IMR-90 (cell line): ENCODE measurements around the gene FHDC1. TPM values are rescaled to one million over a fixed set of nuclear protein-coding genes. Genes with fewer than 3 reads are reported as not detected.

Experiments used
- ATAC-seq: fragments of 200-7000 bp; cut with Tn5 transposase; 2 replicates; pipeline ENCODE4 v1.9.1; 2020; ENCODE audit warnings: low read depth, mild to moderate bottlenecking, moderate library complexity
- BruUV-seq: library from RNA; stranded (reverse); fragments of 400-500 nt; replicated peaks from 2 replicates; lab custom pipeline; 2021; lab: Mats Ljungman, UMichigan
- CTCF ChIA-PET: fragments of 300-600 bp; formaldehyde crosslinking; extraction: SDS; loops from one replicate; lab custom pipeline; 2021; ENCODE audit warnings: antibody characterized with exemption; lab: Yijun Ruan, JAX
- POLR2A ChIA-PET: fragments of 300-600 bp; sonication (Branson Sonifier 250); formaldehyde crosslinking; loops from one replicate; lab custom pipeline; 2022; ENCODE audit warnings: antibody characterized with exemption; ENCODE audit not compliant: unreplicated experiment; lab: Charles Lee
- DNase-seq: peaks from one replicate; pipeline ENCODE4 v3.0.0; 2013
- H2AFZ ChIP-seq: replicated peaks from 2 replicates; pipeline ENCODE3; 2013; ENCODE audit warnings: low read length, mild to moderate bottlenecking; ENCODE audit not compliant: poor library complexity
- H2AK5ac ChIP-seq: 2 replicates; pipeline ENCODE4 v1.6.1; 2013; ENCODE audit warnings: low read depth, low read length, inconsistent platforms
- H2AK9ac ChIP-seq: replicated peaks from 2 replicates; pipeline ENCODE3; 2013; ENCODE audit warnings: mild to moderate bottlenecking, low read depth, low read length, moderate library complexity; ENCODE audit not compliant: poor library complexity
- H2BK120ac ChIP-seq: 2 replicates; pipeline ENCODE4 v1.6.1; 2013; ENCODE audit warnings: low read depth, low read length, inconsistent platforms
- H2BK15ac ChIP-seq: 3 replicates; pipeline ENCODE4 v1.6.1; 2013; ENCODE audit warnings: low read depth, low read length, inconsistent platforms
- H2BK20ac ChIP-seq: 2 replicates; pipeline ENCODE4 v1.6.1; 2013; ENCODE audit warnings: low read depth, mild to moderate bottlenecking, inconsistent platforms, low read length, moderate library complexity
- H2BK5ac ChIP-seq: 2 replicates; pipeline ENCODE4 v1.6.1; 2013; ENCODE audit warnings: mild to moderate bottlenecking, low read depth, low read length, inconsistent platforms; ENCODE audit not compliant: poor library complexity, severe bottlenecking
- H3K14ac ChIP-seq: replicated peaks from 2 replicates; pipeline ENCODE4 v1.6.1; 2013; ENCODE audit warnings: low read depth, low read length, inconsistent platforms
- H3K18ac ChIP-seq: 2 replicates; pipeline ENCODE4 v1.6.1; 2013; ENCODE audit warnings: low read depth, low read length, control low read depth
- H3K23ac ChIP-seq: 2 replicates; pipeline ENCODE4 v1.6.1; 2013; ENCODE audit warnings: low read depth, low read length, inconsistent platforms
- H3K27ac ChIP-seq: 2 replicates; pipeline ENCODE4 v1.5.1; 2013; ENCODE audit warnings: mild to moderate bottlenecking, control low read depth, low read length; ENCODE audit not compliant: insufficient read depth
- H3K27me3 ChIP-seq: 2 replicates; pipeline ENCODE4 v1.6.1; 2013; ENCODE audit warnings: low read length; ENCODE audit not compliant: control insufficient read depth, insufficient read depth
- H3K36me3 ChIP-seq: 2 replicates; pipeline ENCODE4 v1.6.1; 2013; ENCODE audit warnings: low read length, mixed read lengths; ENCODE audit not compliant: control insufficient read depth, insufficient read depth
- H3K4ac ChIP-seq: 2 replicates; pipeline ENCODE4 v1.6.1; 2013; ENCODE audit warnings: low read depth, low read length, inconsistent platforms
- H3K4me1 ChIP-seq: 2 replicates; pipeline ENCODE4 v1.6.1; 2013; ENCODE audit warnings: low read length, mixed read lengths; ENCODE audit not compliant: control insufficient read depth, insufficient read depth
- H3K4me2 ChIP-seq: 2 replicates; pipeline ENCODE4 v1.6.1; 2013; ENCODE audit warnings: low read depth, mild to moderate bottlenecking, control low read depth, low read length, moderate library complexity
- H3K4me3 ChIP-seq: 2 replicates; pipeline ENCODE4 v1.5.1; 2013; ENCODE audit warnings: low read depth, mild to moderate bottlenecking, control low read depth, low read length, moderate library complexity; ENCODE audit not compliant: insufficient read depth
- H3K56ac ChIP-seq: 2 replicates; pipeline ENCODE4 v1.6.1; 2013; ENCODE audit warnings: low read length, inconsistent platforms; ENCODE audit not compliant: insufficient read depth; ENCODE audit errors: extremely low read depth
- H3K79me1 ChIP-seq, 2 experiments: 2 replicates each; pipeline ENCODE4 v1.6.1; 2013; ENCODE audit warnings: low read length in 2 of 2, inconsistent platforms in 1 of 2, low read depth in 1 of 2
- H3K9ac ChIP-seq: 2 replicates; pipeline ENCODE4 v1.6.1; 2013; ENCODE audit warnings: low read depth, low read length, control low read depth
- H3K9me1 ChIP-seq: 2 replicates; pipeline ENCODE4 v1.6.1; 2013; ENCODE audit warnings: low read length, inconsistent platforms; ENCODE audit not compliant: insufficient read depth
- H3K9me3 ChIP-seq: 2 replicates; pipeline ENCODE4 v1.6.1; 2013; ENCODE audit warnings: low read length; ENCODE audit not compliant: control insufficient read depth, insufficient read depth
- H4K20me1 ChIP-seq: 2 replicates; pipeline ENCODE4 v1.6.1; 2013; ENCODE audit warnings: low read length, inconsistent platforms; ENCODE audit not compliant: insufficient read depth
- H4K5ac ChIP-seq: 2 replicates; pipeline ENCODE4 v1.6.1; 2013; ENCODE audit warnings: mild to moderate bottlenecking, low read depth, low read length, control low read depth
- H4K8ac ChIP-seq, 2 experiments: 2 replicates each; pipeline ENCODE4 v1.6.1; 2013; ENCODE audit warnings: low read depth in 2 of 2, low read length in 2 of 2, control low read depth in 1 of 2, inconsistent platforms in 1 of 2
- H4K91ac ChIP-seq: 2 replicates; pipeline ENCODE4 v1.6.1; 2013; ENCODE audit warnings: low read depth, low read length, inconsistent platforms; ENCODE audit not compliant: insufficient read depth
- CEBPB ChIP-seq: IDR thresholded peaks from 2 replicates; pipeline ENCODE4 v1.6.1; 2012; ENCODE audit warnings: low read depth, low read length, improper control_type of control experiment
- MAZ ChIP-seq: IDR thresholded peaks from 2 replicates; pipeline ENCODE4 v1.6.1; 2012; ENCODE audit warnings: low read depth, mild to moderate bottlenecking, low read length, improper control_type of control experiment, moderate library complexity, borderline replicate concordance
- NFE2L2 ChIP-seq: fragments of 150-350 bp; IDR thresholded peaks from 2 replicates; pipeline ENCODE4 v1.6.1; 2016; ENCODE audit warnings: low read depth, mild to moderate bottlenecking, low read length
- RAD21 ChIP-seq: IDR thresholded peaks from 2 replicates; pipeline ENCODE4 v1.6.1; 2012; ENCODE audit warnings: low read length, improper control_type of control experiment
- SMC3 ChIP-seq: fragments of 150-350 bp; IDR thresholded peaks from 2 replicates; pipeline ENCODE4 v1.6.1; 2016; ENCODE audit warnings: low read depth, mild to moderate bottlenecking, antibody characterized with exemption, low read length, moderate library complexity
- WGBS, 2 experiments: methylation state at CpG; one replicate each; pipeline versions ENCODE4 v1.1.5 to v1.1.7; 2013; ENCODE audit warnings: missing lambda C conversion rate in 2 of 2; ENCODE audit not compliant: insufficient read length in 1 of 2; ENCODE audit errors: extremely low coverage in 2 of 2; 5-methylcytosine and 5-hydroxymethylcytosine counted together
- dilution Hi-C: fragments of 300-500 bp; cut with HindIII; formaldehyde crosslinking; loops from one replicate; pipeline ENCODE4 v1.14.3; 2018; ENCODE audit warnings: low sequenced_read_pairs; ENCODE audit not compliant: unreplicated experiment
- in situ Hi-C: fragments of 300-500 bp; cut with MboI; formaldehyde crosslinking; loops from 3 replicates; pipeline ENCODE4 v1.14.3; 2019; ENCODE audit warnings: low sequenced_read_pairs, inconsistent platforms, mixed read lengths
- intact Hi-C: fragments of 100-400 bp; cut with micrococcal nuclease; formaldehyde crosslinking; loops from 2 replicates; pipeline ENCODE4 v1.10.0; 2022
- polyA plus RNA-seq, 3 experiments: library from polyadenylated mRNA; depleted of rRNA; stranded (reverse); fragments of >200 nt; gene quantifications; 2 replicates each; pipeline ENCODE4 v1.2.3, GENCODE V29; 2012; ENCODE audit warnings: low replicate concordance in 1 of 3
- total RNA-seq: library from RNA; depleted of rRNA; stranded (reverse); fragments of >200 nt; gene quantifications from 2 replicates; pipeline ENCODE4 v1.2.3, GENCODE V29; 2012

FHDC1 gene
- total and polyA plus RNA-seq, 2 of the 4 experiments (the other 2 are of a cell fraction) = under 0.01 to 0.09 TPM

- H3K79me1 ChIP-seq = no peaks in the 10 kb centered on the region; a peak in 1 of 4 replicates
- peaks cover 2% of the 10 kb centered on the region; the same call in 1 of the 2 replicates for H3K4me1 ChIP-seq
- intact Hi-C loops = no loop called here
- no peak overlapping the region for H3K14ac ChIP-seq
- H2AK9ac ChIP-seq = no peak overlapping the region
- H2AK5ac ChIP-seq = no peak overlapping the region
- no TSS peak for BruUV-seq
- H2BK20ac ChIP-seq = no peak overlapping the region
- H2BK120ac ChIP-seq = no peak overlapping the region
- TF ChIP-seq MAZ (no peak), RAD21 (no peak), NFE2L2 (no peak), CEBPB (no peak), SMC3 (no peak)
- no CpG with 5 or more reads among the region's 3 CpGs for WGBS, 2 experiments
- no peak for ATAC-seq
- H3K56ac ChIP-seq = no peak overlapping the region
- DNase-seq = no peak
- CTCF ChIA-PET = interaction anchor here (1.4 kb wide), 1 partner anchor 9 kb away, joined by 4 read pairs; no protein-coding TSS in a partner anchor
- no peak overlapping the region for H4K5ac ChIP-seq
- no peak overlapping the region for H3K4me2 ChIP-seq
- no peaks in the 10 kb centered on the region for H3K27me3 ChIP-seq
- peaks cover 1% of the 10 kb centered on the region; the same call in 1 of the 2 replicates for H3K36me3 ChIP-seq
- no peak overlapping the region for H2BK15ac ChIP-seq
- no peak overlapping the region for H3K23ac ChIP-seq
- H4K91ac ChIP-seq = no peak overlapping the region
- no peaks in the 10 kb centered on the region for H4K20me1 ChIP-seq
- H4K8ac ChIP-seq = no peak overlapping the region
- in situ Hi-C loops = no loop called here
- H3K9me3 ChIP-seq = no peaks in the 10 kb centered on the region
- no peak overlapping the region for H3K4me3 ChIP-seq
- no peak overlapping the region for H3K18ac ChIP-seq
- H2AFZ ChIP-seq = no peak overlapping the region
- H3K9ac ChIP-seq = no peak overlapping the region
- H2BK5ac ChIP-seq = no peak overlapping the region
- H3K27ac ChIP-seq = no peak overlapping the region
- H3K4ac ChIP-seq = no peak overlapping the region
- no peaks in the 10 kb centered on the region for H3K9me1 ChIP-seq
- dilution Hi-C loops = no loop called here
- POLR2A ChIA-PET = no interaction called here
Measured at GRCh38 chr4:152901205-152901604, 34.9 kb upstream of the FHDC1 start.
